Fibroblast of skin of abdomen (primary cell): ENCODE data around the gene MED26.

Source experiments
- DNase-seq: peaks from one replicate; pipeline ENCODE4 v3.0.0-alpha.2; 2013

The MED26 gene

DNA sequence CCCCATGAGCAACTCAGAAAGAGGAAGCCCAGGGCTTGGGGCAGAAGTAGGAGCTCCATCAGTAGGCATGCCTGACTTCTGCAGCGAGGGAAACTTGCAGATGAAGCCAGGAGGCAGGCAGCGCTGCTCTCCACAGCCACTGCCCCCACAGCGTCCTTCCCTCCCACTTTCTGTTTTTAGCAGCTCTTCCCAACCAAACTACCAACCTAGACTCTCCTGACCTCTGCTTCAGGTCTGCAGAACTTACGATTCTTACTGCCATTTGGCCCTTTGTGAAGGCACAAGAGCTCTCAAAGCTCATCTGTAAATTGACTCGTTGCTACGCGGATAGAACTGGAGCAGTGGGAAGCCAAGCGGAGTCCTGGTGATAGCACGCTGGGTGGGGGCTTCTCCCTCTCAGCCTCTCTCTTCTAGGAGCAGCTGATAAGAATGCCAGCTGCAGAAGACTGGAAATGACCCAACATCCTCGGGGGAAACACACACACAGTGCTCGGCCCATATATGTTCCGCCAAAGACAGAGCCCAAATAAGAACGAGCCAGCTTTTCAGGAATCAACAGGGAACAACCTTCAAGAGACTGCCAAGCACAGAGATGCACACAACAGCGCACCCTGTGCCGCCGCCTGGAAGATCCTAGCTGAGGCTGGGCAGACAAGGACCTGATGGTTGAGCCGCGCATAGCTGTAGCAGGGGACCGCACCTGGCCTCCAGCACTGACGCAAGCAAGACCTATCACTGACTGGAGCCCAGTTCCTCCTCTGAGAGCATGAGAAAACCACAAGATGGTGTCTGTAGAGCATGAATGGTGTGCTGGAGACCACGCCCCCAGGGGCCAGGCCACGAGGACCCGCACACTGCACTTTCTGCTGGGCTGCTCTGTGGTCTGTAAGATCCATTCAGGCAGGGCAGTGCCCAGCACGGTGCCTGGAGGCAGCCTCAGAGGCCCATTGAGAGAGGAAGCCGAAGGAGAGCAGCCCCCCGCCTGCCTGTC, 39.9 kb downstream of the MED26 start:
- DNase-seq = no peak

DNA sequence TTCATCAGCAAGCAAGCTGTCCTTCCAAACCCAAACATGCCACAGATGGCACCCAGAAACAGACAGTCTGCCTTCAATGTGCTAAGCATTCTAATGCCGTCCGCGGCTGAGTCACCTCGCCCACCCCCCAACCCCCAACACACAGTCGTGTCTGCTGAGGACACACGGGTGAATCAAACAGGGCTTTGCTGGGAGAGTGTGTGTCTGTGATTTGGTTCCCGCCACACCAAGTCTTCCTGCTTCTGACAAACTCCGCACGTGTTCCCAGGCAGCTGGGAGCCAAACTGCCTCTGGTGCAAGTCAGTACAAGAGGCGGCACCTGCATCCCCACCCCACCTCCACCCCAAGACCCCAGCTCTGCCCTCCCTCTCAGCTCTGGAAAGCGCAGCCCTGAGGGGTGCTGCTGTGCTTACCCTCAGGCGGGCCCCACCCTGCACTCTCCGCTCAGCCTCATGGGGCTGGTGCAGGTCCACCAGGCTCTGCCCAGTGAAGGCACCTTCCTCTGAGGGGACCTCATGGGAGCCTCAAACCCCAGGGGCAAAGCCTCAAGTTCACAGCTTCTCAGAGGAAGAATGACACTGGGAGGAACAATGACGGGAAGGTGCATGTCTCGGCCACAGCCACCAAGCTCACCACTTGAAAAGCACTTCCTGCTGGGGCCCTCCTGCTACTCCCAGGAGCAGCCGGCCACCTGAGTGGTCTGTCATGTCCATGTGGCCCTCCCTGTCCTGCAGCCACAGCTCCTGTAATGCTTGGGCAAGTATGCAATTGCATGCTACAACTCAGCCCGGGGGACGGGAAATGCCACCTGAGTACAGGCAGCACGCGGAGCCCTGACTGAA, 40.8 kb downstream of the MED26 start:
- peak; percentile 70 for DNase-seq

DNA sequence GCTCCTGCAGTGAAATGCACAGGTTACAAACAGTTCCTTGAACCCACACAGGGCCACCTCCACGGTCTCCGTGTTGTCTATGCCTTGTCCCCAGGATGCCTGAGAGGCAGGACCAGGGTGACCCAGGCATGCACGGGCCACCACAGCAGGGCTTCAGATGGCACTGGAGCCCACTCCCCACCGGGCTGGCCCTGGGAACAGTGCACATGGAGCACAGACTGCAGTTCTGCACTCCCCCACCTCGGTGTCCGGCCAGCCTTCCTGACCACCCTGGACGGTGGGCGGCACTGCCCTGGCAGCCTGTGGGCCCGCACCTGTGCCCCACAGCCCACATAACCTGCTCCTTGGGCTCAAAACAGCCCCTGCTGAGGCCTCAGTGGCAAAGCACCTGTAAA, 41.5 kb downstream of the MED26 start:
- DNase-seq = no peak

DNA sequence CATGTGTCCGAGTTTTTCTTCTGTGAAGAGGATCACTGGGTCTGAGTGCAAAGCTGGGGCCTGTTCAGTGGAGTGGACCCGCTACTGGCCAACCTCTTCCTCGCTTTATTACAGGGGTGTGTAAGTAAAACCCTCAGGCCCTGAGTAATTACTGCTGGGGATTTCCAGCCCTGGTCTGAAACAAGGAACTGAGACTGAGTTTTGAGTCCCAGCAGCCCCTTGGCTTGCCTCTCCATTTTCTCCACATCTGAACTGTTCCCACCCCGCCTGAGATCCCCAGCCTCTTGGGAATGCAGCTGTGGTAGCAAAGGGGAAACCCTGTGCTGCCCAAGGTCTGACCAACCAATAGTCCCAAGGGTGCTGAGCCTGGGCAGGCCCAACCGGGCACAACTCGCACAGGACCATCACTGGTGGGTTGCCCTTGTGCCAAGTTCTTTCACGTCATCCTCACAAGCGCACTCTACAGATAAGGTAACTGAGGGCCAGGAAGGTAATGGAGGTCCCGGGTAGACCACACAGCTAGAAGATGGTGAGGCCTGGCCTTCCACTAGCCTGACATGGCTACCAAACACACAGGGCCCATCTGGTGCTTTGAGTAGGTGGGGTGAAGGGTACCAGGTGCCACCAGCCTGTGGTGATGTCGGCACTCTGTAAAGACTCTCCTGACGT, 42.1 kb downstream of the MED26 start:
- no peak for DNase-seq

DNA sequence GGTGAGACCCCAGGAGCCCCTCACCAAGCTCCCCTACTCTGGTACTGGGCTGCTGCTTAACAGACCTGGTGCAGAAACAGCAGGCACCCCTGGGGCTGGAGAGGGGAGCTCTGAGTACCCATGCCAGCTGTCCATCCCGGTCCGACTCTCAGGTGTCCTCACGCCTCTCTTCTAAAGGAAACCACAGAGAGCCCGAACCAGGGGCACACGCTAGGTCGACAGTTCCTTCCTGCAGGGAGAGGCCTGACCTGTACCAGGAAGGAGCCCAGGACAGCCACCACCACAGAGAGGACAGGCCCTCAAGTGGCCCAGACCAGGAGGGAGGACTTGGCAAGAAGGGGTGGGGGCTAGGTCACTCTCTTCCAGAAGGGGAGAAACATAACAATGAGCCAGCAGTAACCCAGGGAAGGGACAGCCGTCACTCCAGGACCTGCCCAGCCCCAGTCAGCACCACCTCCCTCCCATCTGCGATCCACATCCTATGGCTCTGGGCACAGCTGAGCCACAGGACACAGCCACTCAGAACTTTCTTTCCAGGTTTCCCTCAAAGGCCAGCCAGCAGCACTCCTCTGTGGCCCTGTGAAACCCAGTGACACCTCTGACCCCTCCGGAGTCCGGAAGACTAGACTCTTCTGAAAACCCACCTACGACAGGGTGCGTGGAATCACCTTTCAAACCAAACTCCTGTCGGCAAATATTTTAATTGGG, 42.8 kb downstream of the MED26 start:
- DNase-seq = no peak

DNA sequence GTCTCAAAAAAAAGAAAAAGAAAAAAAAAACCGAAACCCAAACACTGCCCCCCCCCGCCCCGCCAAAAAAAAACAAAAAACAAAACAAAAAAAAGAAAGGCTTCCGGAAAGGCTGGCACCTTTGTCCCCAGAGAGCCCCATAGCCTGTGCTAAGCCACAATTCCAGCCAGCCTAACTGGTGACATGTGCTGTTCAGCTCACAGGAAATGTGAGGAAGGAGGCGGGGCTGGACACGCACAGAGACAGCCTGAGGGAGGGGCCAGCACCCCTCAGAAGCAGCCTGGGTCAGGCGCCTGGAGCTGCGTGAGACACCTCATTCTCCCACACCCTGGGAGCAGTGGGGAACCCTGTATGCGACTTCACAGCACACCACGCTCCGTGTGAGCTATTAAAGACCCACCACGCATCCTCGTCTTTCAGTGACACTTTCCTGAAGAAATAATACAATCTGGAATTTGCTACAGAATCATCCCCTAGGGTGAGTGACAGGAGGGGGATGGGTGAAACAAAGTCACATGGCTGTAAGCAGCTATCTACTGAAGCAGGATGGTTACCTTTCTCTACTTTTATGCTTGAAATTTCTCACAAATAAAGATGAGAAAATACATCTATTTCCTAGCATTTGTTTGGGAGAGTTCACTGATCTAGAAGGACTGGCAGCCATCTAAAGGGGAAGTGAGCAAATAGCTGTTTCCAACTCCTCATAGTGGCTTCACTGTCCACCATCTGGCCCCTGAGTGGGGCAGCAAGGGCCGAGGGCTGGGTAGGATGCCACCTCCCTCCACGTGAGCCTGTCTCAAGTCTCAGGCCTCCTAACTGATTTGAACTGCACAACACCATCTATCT, 43.5 kb downstream of the MED26 start:
- DNase-seq = peak; percentile 70

DNA sequence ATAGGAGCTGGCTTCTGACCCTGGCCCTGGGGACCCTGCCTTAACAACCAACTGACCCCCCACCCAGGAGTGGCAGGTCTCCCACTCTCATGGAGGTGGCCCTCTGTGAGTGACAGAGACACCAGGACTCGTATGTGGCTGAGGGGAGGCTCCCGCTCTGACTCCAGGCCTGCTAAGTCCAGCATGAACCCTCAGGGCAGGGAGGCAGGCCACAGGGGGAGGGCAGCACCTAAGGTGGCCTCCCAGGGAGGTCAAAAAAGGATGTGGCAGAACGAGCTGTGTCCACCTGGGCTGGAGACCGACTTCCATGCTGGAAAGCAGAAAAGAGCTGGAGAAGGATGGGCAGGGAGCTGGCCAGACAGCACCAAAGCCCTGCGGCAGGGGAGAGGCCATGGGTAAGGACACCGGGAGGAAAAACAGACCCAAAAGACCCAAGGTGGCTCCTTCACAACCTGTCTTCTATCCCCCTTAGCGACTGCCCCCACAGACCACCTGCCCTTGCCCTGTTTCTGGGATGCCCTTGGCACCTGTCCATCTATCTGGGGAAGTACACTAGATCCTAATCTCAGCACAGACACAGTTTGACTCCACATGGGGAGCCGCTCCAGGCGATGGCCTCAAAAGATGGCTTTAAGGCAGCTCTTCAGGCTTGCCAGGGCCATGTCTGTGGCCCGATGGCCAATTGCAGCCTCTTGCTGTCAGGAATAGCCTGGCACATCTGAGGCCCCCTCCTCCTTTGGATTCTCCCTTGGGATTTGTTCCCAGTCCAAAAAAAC, 45.3 kb downstream of the MED26 start:
- DNase-seq = no peak

DNA sequence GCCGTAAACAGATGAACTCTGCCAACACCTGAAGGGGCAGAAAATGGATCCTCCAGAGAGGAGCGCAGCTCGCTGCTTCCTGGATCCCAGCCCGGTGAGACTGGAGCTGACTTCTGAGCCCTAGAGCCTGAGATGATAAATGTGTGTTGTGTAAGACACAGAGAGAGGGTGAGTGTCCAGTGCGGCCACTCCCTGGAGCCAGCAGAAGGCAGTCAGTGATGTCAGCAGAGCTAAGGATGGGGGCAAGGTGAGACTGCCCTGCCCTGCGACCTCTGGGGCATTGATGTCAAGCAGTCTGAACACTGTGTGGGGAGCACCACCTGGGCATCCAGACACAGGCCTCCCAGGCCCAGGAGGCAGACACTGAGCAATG, 46.0 kb downstream of the MED26 start:
- DNase-seq = no peak

DNA sequence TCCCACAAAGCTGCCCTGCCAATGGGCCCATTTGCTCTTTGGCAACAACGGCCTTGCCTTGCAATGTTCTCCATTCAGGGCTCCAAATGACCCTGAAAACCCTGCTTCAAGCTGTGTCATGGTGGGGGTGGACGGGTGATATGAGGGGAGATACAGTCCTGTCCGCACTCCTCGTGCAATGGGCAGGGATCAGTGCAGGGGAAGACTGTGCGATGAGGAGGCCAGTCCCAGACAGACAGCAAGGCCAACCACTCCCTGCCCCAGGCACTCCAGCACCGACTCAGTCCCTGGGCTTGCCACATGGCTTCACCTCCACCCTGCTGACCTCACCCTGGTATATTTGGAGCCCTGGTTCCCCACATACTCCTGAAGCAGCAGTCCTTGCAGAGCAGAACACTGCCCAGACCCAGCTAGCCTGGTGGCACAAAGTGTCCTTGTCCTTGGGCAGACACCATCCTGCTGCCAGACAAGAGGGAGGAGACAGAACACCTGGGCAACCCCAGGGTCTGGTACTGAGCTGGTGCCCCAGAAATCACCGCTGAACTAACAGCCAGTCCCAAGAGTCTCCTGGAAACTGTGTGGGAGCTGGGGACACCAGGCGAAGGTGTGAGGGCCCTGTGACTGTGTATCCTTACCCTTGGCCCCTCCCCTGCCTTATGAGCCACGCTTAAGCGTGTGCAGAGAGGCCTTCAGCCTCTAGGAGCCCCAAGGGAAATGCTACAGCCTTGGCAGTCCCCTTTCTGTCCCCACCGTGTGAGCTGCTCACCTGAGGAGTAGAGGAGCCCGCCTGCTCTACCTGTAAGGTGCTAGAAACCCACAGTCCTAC, 46.6 kb downstream of the MED26 start:
- no peak for DNase-seq

DNA sequence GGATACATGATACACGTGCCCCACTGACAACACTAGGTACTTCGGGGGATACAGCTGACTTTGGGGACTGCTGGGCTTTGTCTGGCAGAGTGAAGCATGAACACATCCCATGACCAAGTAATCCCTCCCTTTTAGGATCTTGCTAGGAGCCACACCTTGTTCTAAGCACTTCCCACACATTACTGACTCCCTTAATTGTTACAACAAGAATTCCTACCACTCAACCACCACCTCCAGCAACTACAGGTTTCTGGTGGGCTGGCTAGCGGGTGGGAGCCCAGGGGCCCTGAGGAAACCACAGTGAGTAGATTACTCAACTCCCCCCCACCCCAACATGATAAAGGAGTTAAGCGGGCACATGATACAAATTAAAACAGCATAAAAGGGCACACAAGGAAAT, 48.6 kb downstream of the MED26 start:
- DNase-seq = no peak

DNA sequence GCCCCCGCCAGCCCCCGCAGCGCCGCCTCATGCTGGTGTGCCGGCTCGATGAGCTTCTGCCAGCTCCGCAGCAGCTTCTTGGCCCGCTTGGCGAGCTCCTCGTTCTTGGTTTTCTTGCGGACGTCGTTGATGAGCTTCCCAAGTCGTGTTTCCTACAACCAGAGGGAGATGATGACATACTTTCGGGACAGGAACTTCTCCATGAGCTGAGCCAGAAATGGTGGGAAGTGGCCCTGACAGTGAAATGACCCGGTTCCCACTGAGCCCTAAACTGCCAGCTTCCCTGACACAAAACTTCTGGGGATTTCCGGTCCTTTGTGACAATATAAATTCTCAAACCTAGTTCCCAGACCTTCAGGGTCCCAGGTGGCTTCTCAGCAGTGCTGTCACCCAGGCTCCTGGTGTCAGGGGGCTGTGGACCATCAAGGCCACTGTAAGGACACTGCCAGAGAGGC, 50.4 kb downstream of the MED26 start:
- no peak for DNase-seq

DNA sequence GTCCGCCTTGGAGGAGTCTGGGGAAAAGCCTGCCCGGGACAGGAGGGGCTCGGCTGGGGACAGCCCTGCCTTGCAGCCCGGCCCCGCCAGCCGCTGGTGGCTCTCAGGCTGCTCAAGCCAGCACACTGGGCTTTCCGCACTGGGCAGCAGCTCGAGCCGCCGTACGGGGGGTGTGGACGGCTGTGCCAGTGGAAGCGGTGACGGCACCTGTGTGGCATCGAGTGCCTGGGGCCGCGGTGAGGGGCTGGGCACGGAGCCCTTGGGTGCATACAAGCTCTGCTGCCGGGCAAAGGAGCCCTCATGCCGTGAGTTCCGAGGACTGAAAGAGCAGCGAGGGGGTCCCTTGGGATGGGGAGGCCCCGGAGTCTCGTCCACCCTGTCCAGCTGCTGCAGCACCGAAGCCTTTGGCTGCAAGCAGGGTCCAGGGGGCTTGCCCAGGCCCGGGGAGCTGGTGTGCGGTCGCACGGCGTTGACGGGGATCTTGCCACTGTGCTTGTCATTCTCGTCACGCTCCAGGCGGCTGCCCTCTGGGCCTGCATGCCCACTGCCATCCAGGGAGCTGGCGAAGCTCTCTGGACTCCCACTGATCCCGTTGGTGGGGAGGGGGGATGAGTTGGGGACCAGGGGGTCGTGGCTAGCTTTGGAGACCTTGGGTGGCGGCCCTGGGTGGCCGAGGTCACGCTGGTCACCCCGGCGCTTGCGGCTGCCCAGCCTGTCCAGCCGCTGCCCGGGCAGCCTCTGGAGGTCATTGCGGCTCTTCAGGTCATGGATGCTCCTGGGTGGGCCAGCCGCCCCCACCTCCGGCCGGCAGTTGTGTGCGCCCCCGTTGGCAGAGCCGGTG, 51.1 kb downstream of the MED26 start:
- DNase-seq = no peak

DNA sequence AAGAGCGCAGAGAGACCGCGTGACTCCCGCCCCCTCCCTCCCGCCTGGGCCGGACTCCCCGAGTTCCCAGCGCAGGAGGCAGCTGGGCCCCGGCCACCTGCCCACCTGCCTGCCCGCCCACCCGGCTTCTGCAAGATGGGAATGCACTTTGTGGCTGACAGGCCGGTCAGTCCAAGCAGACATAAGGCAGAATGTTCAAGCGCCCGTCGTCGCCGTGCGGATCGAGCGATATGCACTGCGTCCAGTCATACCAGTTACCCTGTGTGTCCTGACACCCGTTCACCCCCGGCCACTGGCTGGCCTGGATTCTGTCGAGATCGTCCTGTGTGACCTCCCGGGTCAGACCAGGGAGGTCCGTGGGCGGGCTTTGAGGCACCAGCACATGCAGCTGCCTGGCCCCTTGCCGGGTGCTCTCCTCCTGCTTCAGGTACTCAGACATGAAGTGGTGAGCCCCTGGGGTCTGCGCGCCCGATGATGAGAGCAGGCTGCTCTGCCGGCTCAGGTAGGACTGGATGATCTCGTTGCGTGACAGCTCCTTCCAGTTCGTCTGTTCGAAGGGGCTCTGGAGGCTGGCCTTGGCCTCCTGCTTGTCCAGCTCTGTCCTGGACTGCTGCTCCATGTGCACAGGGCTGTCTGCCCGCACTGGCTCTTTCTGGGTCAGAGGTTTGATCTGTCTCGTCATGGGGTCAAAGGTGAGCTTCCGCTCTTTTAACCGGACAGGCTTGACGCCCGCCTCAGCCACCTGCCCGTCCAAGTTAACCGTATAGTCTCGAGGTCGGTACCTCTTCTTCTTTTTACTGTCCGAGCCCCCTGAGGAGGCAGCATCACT, 51.9 kb downstream of the MED26 start:
- DNase-seq = no peak

DNA sequence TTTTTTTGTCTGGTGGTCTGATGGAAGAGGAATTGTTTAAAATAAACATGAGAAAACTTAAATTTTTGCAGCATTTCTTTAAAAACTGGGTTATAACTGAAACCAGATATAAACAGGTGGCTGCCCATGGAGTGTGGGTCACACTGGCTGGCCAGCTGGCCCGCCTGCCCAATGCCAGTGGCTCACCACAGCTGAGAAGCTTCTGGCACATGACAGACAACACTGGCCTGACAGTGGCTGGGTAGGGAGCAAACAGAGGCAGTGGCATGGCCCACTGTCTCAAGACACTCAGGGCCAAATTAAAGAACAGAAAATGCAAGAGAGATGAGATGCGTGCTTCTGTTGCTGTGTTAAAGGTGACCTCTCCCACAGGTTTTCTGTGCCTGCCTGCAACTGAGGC, 52.7 kb downstream of the MED26 start:
- no peak for DNase-seq

DNA sequence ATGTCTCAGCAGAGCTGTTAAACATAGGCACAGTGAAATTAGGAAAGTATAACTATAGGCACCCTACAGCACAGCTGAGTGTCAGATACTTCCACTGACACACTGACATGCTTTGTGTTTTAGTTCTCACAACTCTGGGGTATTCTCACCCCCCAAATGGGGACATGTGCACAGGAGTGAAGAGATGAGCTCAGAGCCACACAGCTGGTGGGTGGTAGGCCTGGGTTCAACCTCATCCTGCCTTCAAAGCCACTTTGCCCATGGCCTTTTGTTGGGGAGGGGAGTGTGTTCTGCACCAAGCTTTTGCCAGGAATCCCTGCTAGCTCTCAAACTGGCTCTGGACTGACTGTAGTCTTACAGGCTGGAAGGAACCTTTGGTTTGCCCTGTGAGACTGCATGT, 54.1 kb downstream of the MED26 start:
- no peak for DNase-seq

DNA sequence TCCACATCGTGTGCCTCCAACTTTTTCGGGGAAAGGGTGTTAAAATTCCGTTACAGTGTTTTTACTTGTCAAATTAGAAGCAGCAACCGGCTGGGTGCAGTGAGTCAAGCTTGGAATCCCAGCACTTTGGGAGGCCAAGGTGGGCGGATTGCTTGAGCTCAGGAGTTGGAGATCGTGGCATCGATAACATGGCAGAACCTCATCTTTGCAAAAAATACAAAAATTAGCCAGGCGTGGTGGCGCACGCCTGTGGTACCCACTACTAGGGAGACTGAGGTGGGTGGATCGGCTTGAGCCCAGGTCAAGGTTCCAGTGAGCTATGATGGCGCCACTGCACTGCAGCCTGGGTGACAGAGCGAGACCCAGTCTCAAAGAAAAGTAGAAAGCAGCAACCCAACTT, 54.7 kb downstream of the MED26 start:
- DNase-seq = no peak

DNA sequence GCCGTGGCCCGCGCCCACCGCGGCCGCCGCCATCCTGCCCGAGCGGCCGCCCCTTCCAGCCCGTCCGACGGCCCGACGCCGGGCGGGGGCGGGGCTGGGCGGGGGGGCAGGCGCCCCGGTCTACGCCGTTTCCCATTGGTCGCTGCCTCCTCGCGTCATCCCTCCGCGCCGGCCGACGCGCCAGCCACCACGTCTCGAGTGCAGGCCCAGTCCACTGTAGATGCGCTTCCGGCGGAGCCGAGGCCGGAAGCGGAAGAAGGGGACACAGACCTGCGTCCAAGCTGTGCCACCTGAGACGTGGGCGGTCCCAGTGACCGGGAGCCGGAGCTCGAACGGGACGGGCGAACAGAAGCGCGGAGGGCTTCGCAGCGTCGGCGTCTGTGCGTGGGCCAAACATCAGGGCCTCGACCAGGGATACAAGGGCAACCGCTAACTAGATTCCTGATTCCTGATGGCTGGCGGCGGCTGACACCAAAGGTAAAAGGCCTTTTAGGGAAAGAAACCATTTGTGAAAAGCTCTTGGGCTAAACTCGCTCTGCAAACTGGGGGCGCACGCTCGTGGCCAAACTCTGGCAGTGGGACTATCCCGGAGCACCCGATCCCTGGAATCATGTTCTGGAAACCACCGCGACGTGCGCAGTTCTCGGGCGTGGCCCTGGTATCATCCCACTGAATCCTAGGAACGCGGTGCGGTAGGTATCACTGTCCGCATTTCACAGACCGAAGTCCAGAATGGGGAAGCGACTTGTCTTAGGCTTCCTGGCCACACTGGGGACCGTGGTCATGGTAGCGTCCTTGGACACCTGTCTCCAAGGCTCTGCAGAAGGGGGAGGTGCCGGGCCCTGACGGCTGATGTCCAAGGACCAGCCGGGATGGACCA, 55.4 kb downstream of the MED26 start, which contains the start of gene SLC35E1:
Gene SLC35E1, minus strand, starts transcription at position 84 of the 880 bp plus-strand sequence. Its CDS starts 51 bp downstream, at position 33.
- peak; percentile 95 for DNase-seq
